ENCODE results near the gene NABP1.

The NABP1 gene

DNA sequence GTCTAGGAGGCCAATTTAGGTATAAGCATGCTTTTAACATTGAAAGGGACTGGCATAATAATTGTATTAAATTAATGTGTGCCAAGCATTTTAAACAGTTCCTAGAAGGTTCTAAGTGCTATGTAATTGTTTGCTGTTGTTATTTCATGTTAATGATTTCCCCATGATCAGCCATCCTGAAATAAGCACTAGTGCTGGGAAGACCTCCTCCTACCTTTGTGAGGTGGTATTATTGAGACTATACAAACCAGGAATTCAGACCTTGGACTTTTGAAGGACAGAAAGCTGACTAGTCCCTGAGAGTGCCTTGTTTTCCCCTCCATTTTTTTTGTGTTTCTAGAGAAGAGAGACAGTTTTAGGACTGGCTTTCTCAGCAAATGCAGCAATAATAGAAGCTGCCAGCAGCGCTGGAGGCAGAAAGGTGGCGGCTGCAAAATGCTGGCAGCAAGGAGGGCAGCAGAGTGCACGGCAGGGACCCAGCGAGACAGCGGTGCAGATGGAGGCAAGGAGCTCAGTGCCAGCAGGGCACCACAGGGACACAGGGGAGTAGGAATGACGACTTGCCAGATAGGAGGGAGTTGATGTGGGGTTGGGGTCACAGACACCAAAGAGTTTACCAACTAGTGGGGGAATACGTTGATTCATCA, 25.3 kb downstream of the NABP1 start:
- Mint-ChIP-seq H3K27me3 (no peaks in the 10 kb centered on the region), H3K27ac (no peak overlapping the region), H3K36me3 (peaks cover 19% of the 10 kb centered on the region)

DNA sequence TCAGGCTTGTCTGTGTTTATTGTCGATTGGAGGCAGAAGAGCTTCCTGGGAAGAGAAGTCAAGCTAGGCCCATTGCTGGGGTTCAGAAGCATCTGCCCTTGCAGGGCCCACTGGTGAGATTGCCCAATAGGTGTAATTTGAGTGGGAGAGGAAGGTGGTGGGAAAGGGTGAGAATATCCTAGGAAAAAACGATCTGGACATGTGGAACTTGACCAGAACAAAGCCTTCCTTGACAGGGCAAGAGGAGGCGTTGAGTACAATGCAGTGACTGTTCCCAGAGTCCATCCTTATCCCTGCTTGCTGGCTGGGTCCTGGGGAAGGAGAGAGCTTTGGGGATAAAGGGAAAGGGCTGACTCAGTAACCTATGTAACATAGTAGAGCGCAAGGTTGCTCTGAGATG, 27.1 kb downstream of the NABP1 start:
- Mint-ChIP-seq H3K27ac (no peak overlapping the region), H3K4me1 (ENCODE audit: low read depth) (no peaks in the 10 kb centered on the region), H3K4me3 (no peak overlapping the region), H3K27me3 (no peaks in the 10 kb centered on the region), H3K9me3 (ENCODE audit: low read depth) (no peaks in the 10 kb centered on the region), H3K36me3 (peaks cover 30% of the 10 kb centered on the region)

More for the DNA sequence above, 25.3 kb downstream of the NABP1 start:
- H3K4me1 Mint-ChIP-seq (ENCODE audit: low read depth), result no peaks in the 10 kb centered on the region
- H3K4me3 Mint-ChIP-seq, result no peak overlapping the region
- H3K9me3 Mint-ChIP-seq (ENCODE audit: low read depth), result no peaks in the 10 kb centered on the region

DNA sequence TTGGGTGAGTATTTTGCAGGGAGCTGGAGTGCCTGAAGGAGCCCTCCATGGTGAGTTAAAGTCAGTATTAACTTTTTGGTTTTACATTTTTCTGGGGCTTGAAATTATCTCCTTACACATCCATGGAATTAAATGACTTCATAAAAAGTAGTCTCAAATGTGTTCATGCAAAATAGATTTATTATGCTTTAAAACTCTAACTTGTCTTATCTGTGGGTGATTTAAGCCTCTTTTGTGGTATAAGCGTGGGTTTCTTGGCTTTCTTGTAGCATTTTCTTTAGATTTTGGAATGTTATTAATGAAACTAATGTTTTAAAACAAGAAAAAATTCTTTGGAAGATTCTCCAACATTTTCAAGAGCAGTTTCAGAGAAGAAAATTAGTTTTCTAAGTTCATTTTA, 27.8 kb downstream of the NABP1 start:
- H3K36me3 Mint-ChIP-seq, result peaks cover 36% of the 10 kb centered on the region
- H3K9me3 Mint-ChIP-seq (ENCODE audit: low read depth), result no peaks in the 10 kb centered on the region
- no peaks in the 10 kb centered on the region for H3K4me1 Mint-ChIP-seq (ENCODE audit: low read depth)
- no peaks in the 10 kb centered on the region for H3K27me3 Mint-ChIP-seq
- no peak overlapping the region for H3K4me3 Mint-ChIP-seq
- H3K27ac Mint-ChIP-seq, result no peak overlapping the region

DNA sequence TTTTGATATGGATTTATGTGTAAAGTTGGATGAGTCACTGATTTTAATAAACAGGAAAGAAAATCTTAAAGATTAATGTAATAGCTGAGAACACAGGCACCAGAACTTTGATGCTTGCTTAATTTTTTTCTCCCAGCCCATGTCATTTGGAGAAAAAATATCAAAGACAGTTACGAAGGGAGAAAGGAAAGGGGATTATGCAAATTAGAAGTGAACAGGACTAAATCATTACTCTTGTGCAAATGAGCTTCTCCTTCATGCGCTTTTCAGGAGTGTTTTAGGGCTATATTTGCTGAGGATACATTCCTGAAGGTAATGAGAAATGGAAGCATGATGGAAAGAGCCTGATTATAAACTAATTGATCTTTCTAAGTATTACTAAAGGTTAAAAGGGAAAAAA, 28.9 kb downstream of the NABP1 start:
- no peaks in the 10 kb centered on the region for H3K27me3 Mint-ChIP-seq
- H3K27ac Mint-ChIP-seq, result no peak overlapping the region
- no peaks in the 10 kb centered on the region for H3K9me3 Mint-ChIP-seq (ENCODE audit: low read depth)
- no peaks in the 10 kb centered on the region for H3K4me1 Mint-ChIP-seq (ENCODE audit: low read depth)
- no peak overlapping the region for H3K4me3 Mint-ChIP-seq
- H3K36me3 Mint-ChIP-seq, result peaks cover 34% of the 10 kb centered on the region

DNA sequence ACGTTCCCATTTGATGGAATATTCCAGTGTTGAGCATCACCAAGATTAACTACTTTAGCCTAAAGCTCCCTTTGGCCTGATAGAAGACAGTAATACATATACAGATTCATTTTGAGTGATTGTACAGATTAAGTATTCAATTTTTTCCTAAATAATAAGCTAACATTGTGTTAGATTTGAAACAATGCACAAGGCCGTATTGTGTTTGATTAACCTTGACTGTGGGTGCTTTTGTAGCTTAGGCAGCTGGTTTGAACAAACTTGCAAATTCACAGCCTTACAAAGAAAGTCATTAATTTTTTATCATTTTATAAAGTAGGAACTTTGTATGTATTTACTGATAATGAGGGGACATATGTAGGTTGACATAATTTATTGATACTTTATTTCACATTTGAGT, 29.6 kb downstream of the NABP1 start:
- Mint-ChIP-seq H3K27me3 (no peaks in the 10 kb centered on the region), H3K4me3 (no peak overlapping the region), H3K4me1 (ENCODE audit: low read depth) (no peaks in the 10 kb centered on the region), H3K9me3 (ENCODE audit: low read depth) (no peaks in the 10 kb centered on the region), H3K27ac (no peak overlapping the region), H3K36me3 (peaks cover 30% of the 10 kb centered on the region)

DNA sequence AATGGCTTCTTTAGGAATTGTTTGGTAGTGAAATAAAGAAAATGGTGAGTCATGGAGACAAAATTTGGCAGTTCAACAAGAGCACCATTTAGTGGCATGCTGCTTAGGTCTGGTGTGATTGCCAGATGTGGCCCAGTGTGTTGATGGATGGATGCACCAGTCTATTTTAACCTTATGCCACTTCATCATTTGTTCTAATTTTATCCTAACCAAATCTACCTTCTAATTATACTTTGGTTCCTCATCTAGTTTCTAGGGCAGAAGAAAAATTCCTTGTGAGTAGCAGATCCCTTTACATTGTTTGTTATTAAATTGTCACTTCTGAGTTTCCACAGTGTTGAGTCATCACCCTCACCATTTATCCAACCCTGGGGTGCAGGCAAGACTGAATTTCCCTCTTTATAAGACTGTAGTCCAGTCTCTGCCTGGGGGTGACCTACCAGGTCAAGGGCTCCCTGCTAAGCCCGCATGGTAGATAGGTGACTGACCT, 32.5 kb downstream of the NABP1 start:
- H3K36me3 Mint-ChIP-seq, result peaks cover 18% of the 10 kb centered on the region
- H3K4me3 Mint-ChIP-seq, result no peak overlapping the region
- H3K27me3 Mint-ChIP-seq, result no peaks in the 10 kb centered on the region
- H3K27ac Mint-ChIP-seq, result no peak overlapping the region
- H3K4me1 Mint-ChIP-seq (ENCODE audit: low read depth), result no peaks in the 10 kb centered on the region
- H3K9me3 Mint-ChIP-seq (ENCODE audit: low read depth), result no peaks in the 10 kb centered on the region

DNA sequence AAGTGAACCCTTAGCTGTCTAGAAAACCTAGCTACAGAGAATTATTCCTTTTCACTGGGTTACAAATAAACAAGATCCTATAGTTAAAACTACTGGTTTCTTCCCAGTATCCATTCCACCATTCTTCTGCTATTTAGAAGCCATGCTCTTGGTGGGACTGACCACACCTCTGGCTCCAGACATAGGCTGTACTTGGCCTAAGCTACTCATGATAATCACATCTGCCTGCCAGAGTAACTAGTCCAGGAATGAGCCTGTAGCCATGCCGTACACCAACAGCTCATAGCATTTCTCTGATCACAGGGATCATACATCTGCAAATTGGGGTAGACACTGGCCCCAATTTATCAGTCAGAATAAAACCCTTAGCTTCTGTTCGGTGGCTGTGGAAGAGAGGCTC, 33.7 kb downstream of the NABP1 start:
- peaks cover 22% of the 10 kb centered on the region for H3K36me3 Mint-ChIP-seq
- no peaks in the 10 kb centered on the region for H3K4me1 Mint-ChIP-seq (ENCODE audit: low read depth)
- H3K27me3 Mint-ChIP-seq, result no peaks in the 10 kb centered on the region
- H3K9me3 Mint-ChIP-seq (ENCODE audit: low read depth), result no peaks in the 10 kb centered on the region
- no peak overlapping the region for H3K4me3 Mint-ChIP-seq
- H3K27ac Mint-ChIP-seq, result no peak overlapping the region

DNA sequence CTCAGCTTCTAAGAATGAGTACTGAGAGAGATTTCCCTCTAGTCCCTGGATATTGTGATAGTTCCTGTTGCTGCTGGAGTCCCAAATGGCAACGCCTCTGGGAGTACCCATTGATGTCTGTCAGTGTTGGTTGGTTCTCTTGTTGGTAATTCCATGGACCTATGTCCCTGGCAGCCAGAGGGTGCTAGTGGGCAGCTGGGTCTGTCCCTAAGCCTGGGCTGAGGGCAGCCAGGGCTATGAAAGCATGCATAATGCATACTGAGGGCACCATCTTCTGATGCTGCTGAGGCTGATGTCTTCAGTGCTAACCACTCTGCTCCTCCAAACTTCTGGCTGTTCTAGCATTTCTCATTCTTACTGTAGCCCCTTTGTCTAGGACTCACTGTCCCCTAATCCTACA, 35.9 kb downstream of the NABP1 start:
- Mint-ChIP-seq H3K4me1 (ENCODE audit: low read depth) (no peaks in the 10 kb centered on the region), H3K36me3 (peaks cover 18% of the 10 kb centered on the region), H3K27ac (no peak overlapping the region), H3K27me3 (no peaks in the 10 kb centered on the region), H3K4me3 (no peak overlapping the region), H3K9me3 (ENCODE audit: low read depth) (no peaks in the 10 kb centered on the region)

DNA sequence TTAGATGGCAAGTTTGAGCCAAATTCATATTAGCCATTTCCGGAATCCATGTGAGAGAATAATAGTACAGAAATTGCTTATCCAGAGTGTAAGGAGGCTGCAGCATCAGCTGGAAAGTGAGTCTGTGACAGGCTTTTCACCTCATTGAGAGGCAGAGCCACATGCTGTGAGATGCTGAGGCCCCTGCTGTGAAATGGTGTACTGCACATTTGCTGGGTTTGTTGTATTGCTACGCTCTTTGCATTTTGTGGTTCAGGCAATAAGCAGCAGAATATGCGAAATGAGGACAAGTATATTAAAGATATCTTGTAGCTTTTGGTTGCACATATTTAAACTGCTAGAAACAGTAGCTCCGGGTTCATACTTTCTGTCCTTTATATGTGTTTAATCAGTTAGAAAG, 37.0 kb downstream of the NABP1 start:
- no peaks in the 10 kb centered on the region for H3K4me1 Mint-ChIP-seq (ENCODE audit: low read depth)
- no peaks in the 10 kb centered on the region for H3K27me3 Mint-ChIP-seq
- no peak overlapping the region for H3K4me3 Mint-ChIP-seq
- no peak overlapping the region for H3K27ac Mint-ChIP-seq
- H3K9me3 Mint-ChIP-seq (ENCODE audit: low read depth), result no peaks in the 10 kb centered on the region
- H3K36me3 Mint-ChIP-seq, result peaks cover 14% of the 10 kb centered on the region

DNA sequence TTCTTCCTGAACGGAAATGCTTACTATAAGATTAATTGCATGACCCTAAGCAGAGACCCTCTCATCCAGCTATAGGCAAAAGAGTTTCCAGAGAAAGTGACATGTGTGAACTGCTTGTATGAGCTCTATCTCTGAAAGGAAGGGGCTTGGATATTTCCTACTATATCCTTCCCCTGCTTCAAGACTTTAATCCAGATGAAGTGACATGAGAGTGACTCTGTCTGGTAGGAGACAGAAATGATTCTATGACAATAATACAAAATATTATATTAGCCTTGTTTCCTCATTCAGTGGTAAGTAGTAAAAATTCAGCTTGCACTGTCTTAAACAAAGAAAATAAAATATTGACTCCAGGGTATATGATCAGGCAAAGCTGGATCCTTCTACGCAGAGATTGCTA, 37.5 kb downstream of the NABP1 start:
- H3K36me3 Mint-ChIP-seq, result peaks cover 11% of the 10 kb centered on the region
- no peaks in the 10 kb centered on the region for H3K4me1 Mint-ChIP-seq (ENCODE audit: low read depth)
- H3K27me3 Mint-ChIP-seq, result no peaks in the 10 kb centered on the region
- H3K27ac Mint-ChIP-seq, result no peak overlapping the region
- H3K4me3 Mint-ChIP-seq, result no peak overlapping the region
- no peaks in the 10 kb centered on the region for H3K9me3 Mint-ChIP-seq (ENCODE audit: low read depth)

DNA sequence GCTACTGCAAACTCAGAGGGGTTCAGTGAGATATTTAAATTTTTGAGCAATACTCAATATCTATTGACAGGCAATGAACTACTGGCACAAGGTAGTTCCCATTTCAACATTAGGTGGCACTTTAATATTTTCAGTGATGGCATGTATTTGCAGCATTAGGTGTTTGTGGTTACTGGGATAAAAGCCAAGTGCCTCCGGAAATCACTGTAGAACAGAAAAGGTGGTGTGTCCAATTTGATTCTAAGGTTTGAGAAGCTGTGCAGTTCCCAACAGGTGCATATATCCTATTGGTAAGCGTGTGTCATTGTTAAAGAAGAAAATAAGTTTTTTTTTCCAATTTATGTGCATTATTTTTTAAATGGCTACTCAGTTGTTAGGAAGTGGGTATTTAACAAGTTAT, 41.3 kb downstream of the NABP1 start:
- no peaks in the 10 kb centered on the region for H3K9me3 Mint-ChIP-seq (ENCODE audit: low read depth)
- H3K4me1 Mint-ChIP-seq (ENCODE audit: low read depth), result no peaks in the 10 kb centered on the region
- H3K4me3 Mint-ChIP-seq, result no peak overlapping the region
- H3K27ac Mint-ChIP-seq, result no peak overlapping the region
- peaks cover 9% of the 10 kb centered on the region for H3K36me3 Mint-ChIP-seq
- H3K27me3 Mint-ChIP-seq, result peaks cover 2% of the 10 kb centered on the region

DNA sequence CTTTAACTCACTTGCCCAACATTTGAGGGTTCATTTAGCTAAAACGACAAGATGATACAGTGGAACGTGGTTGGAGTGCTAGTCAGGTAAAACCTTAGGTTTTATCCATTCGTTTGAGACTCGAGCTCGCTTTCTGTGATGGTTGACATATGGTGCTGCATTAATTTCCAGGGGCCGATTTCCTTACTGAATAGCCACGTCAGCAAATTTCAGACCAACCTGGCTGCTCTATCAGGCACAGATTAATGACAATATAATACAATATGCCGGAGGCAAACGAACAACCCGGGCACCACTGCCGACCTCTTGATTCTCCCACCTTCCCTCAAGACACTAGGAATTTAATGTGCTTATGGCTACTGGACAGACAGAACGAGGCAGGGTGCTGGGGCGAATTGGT, 42.0 kb downstream of the NABP1 start:
- Mint-ChIP-seq H3K36me3 (peaks cover 9% of the 10 kb centered on the region), H3K27me3 (peaks cover 2% of the 10 kb centered on the region), H3K4me1 (ENCODE audit: low read depth) (no peaks in the 10 kb centered on the region), H3K4me3 (no peak overlapping the region), H3K27ac (no peak overlapping the region), H3K9me3 (ENCODE audit: low read depth) (no peaks in the 10 kb centered on the region)

DNA sequence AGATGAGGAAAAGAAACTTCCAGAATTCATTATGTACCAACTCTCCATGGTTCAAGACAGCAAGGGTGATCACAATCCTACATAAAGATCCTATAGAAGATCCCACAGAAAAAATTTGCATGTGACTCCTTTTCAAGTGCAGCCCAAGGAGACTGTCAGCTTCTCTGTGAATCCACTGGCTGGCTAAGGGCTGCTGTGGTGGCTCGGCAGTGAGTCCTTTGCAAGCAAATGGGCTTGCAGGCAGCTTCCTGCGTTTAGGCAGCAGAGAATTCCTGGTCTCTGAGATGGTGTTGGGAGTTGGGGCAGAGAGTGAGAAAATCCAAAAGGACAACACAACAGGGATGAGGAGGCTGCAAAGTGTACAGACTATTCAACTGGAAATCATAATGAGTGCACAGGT, 43.4 kb downstream of the NABP1 start:
- H3K9me3 Mint-ChIP-seq (ENCODE audit: low read depth), result no peaks in the 10 kb centered on the region

DNA sequence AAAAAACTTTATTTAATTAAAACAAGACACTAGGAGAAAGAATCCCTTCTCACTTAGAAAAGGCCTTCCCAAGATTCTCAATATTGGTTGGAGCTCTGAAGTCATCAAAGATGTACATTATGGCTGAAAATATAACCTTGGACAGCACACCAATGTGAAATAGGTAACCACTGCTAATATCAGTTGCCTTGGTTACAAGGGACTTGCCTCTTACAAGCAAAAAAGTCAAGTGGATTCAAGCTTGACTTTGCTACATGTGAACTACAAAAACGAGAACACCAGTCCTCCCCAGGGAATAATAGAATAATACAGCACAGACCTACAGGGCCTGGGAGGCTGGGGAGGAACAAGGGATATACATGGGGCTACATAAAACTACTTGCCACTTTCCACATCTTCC, 46.1 kb downstream of the NABP1 start:
- H3K27ac Mint-ChIP-seq, result no peak overlapping the region
- H3K4me3 Mint-ChIP-seq, result no peak overlapping the region
- no peaks in the 10 kb centered on the region for H3K4me1 Mint-ChIP-seq (ENCODE audit: low read depth)
- H3K27me3 Mint-ChIP-seq, result peaks cover 5% of the 10 kb centered on the region
- peaks cover 5% of the 10 kb centered on the region for H3K36me3 Mint-ChIP-seq
- H3K9me3 Mint-ChIP-seq (ENCODE audit: low read depth), result no peaks in the 10 kb centered on the region

More for the DNA sequence above, 43.4 kb downstream of the NABP1 start:
- peaks cover 5% of the 10 kb centered on the region for H3K27me3 Mint-ChIP-seq
- peaks cover 5% of the 10 kb centered on the region for H3K36me3 Mint-ChIP-seq
- H3K27ac Mint-ChIP-seq, result no peak overlapping the region
- no peak overlapping the region for H3K4me3 Mint-ChIP-seq
- no peaks in the 10 kb centered on the region for H3K4me1 Mint-ChIP-seq (ENCODE audit: low read depth)

DNA sequence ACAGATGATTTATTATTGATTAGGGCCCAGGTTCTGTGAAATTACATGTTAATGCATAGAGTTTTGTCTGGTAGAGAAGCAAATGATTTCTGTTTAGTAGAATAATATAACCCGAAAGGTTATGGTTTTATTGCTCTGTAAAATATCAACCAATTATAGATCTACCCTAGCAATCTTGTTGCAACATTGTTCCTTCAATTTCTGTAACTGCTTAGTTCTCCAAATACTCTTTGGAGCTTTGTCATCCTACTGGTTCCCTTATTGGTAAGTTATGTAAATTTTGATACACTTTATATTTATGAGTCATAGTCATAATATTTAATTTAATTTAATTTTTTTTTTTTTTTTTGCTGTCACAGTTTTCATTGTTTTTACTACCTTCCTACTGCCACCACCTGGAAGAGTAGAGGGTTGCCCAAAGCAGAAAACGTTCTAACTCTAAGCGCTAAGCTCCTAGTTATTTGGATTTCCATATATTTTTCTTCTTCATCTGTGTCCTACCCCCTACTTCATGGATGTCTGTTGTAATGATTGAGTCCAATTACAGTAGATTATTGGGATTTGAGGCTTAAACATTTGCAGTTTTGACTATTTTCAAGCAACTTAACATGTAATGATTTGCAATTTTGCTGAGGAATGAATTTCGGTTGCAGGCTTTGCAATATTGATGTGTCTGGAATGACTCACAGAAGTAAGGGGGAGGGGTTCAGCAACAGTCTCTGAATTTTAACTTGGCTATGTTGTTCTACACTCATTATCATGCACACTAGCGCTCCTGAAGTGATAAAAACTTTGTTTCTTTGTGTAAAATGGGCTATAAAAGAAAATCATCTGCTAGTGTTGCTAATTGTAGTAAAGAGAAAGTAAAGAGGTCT, 51.1 kb downstream of the NABP1 start:
- Mint-ChIP-seq H3K36me3 (no peaks in the 10 kb centered on the region), H3K4me3 (no peak overlapping the region), H3K27ac (no peak overlapping the region), H3K4me1 (ENCODE audit: low read depth) (no peaks in the 10 kb centered on the region), H3K27me3 (peaks cover 6% of the 10 kb centered on the region), H3K9me3 (ENCODE audit: low read depth) (no peaks in the 10 kb centered on the region)

Measured in activated naive CD8-positive, alpha-beta T cell (primary cell).